Motor neuron (in vitro differentiated cells): Measurements from ENCODE around the gene SST. TPM values are rescaled to one million over a fixed set of nuclear protein-coding genes. Genes with fewer than 3 reads are reported as not detected.

Source experiments
- ATAC-seq, 8 experiments: fragments of 200-7000 bp; cut with Tn5 transposase; replicated peaks in 6 of 8; 2 replicates each; pipeline ENCODE4 v1.8.0; 2021; ENCODE audit warnings: mild to moderate bottlenecking in 8 of 8, moderate library complexity in 8 of 8
- H3K27ac ChIP-seq, 2 donors: fragments of 250-450 bp; sonication (Bioruptor Pico); 2 replicates each; pipeline ENCODE4 v1.9.0; 2021; ENCODE audit warnings: antibody characterized with exemption in 2 of 2, mild to moderate bottlenecking in 2 of 2, moderate library complexity in 1 of 2
- H3K4me1 ChIP-seq, 2 donors: fragments of 250-450 bp; sonication (Bioruptor Pico); replicated peaks in 1 of 2; 2 replicates each; pipeline ENCODE4 v1.6.1; 2021; ENCODE audit warnings: antibody characterized with exemption in 2 of 2, mild to moderate bottlenecking in 2 of 2, moderate library complexity in 1 of 2
- H3K4me3 ChIP-seq, 5 donors: fragments of 250-450 bp; sonication (Bioruptor Pico); 2 replicates each; pipeline ENCODE4 v1.9.0; 2021; ENCODE audit warnings: antibody characterized with exemption in 5 of 5, mild to moderate bottlenecking in 5 of 5, moderate library complexity in 4 of 5
- WGBS, 10 experiments: fragments of 450-650 bp; shearing (Covaris generic); methylation state at CpG; one replicate each; pipeline ENCODE4 v1.0.0; 2022; 5-methylcytosine and 5-hydroxymethylcytosine counted together
- in situ Hi-C, 9 experiments: fragments of 400-800 bp; cut with MboI; loops; one replicate each; pipeline ENCODE4 v1.15.0; 2021; ENCODE audit warnings: low sequenced_read_pairs in 9 of 9, low pct_unique_long_range_greater_than_20kb in 2 of 9; ENCODE audit not compliant: unreplicated experiment in 9 of 9
- total RNA-seq, 8 experiments: library from RNA; unstranded; fragments of 300-600 nt; gene quantifications; 2 replicates each; pipeline versions ENCODE4 v1.2.3 to v1.2.4, GENCODE V29; 2022

The SST gene
- total RNA-seq: 10 to 100 TPM in 4 of 8 experiments, 1 to 10 TPM in 1, not detected in 3; 3.6 to 21.2 (median 17.4) TPM

GRCh38 chr3:187669675-187670504 lies at the start of gene SST:
Gene SST (minus strand): TSS chr3:187670394. CDS start chr3:187670291, 103 bp downstream.
- H3K4me1 ChIP-seq: peaks cover 0 to 6% of the 10 kb centered on the region in 2 donors
- WGBS, 10 experiments: 0 to 26% (median 5%) methylated on average over 2 to 24 of the region's 46 CpGs; no CpG with 5 or more reads in 1 of the 10 experiments
- peak within 1 kb of the TSS; percentile 23 to 31 (median 25) for H3K4me3 ChIP-seq
- H3K27ac ChIP-seq: no peak within 1 kb of the TSS
- ATAC-seq: peak; percentile 66 to 96 (median 93)
- in situ Hi-C loops: loop anchor here in 2 of 9 experiments (10.0 kb wide), 3 partner anchors 45 to 455 kb away; no protein-coding TSS in a partner anchor

DNA sequence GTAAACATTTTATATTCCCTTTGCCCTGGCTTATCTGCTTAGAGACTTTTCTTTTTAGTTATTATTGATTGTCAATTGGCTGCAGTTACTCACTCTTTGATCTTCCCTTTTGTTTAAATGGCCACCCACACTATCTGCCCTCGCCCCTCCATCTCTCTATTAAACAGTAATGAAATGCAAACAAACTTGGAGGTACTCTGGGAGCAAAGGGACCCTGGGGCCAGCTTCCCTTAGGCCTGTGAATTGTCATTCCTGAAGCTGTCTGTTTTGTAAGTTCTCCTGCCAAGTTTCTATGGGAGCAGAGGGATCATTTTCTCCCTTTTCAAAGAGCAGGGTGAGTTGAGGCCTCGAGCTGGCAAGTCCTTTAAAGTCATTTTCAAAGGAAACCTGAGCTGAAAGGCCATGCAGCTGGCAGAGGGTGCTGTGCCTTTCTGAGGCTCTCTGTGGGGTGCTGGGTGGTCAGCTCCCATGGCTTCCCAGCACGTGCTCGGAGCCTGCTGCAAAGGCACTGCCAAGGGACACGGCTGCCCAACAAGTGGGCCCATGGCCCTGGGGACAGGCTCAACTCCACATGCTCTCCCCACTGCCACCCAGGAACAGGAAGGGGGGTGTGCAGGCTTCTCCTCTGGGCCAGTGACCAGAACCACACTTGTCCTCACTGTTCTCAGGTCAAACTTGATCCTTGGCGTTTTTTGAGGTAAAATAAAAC lies 49.6 kb upstream of the SST start:
- WGBS, 10 experiments: 17 to 59% (median 44%) methylated on average over 1 to 5 of the region's 6 CpGs; no CpG with 5 or more reads in 3 of the 10 experiments
- Histone ChIP-seq H3K27ac (no peak overlapping the region), H3K4me1 (no peaks in the 10 kb centered on the region), H3K4me3 (no peak overlapping the region)
- ATAC-seq: peak in 4 of 8 experiments; percentile 16 to 92 (median 41)
- in situ Hi-C loops: no loop called here

DNA sequence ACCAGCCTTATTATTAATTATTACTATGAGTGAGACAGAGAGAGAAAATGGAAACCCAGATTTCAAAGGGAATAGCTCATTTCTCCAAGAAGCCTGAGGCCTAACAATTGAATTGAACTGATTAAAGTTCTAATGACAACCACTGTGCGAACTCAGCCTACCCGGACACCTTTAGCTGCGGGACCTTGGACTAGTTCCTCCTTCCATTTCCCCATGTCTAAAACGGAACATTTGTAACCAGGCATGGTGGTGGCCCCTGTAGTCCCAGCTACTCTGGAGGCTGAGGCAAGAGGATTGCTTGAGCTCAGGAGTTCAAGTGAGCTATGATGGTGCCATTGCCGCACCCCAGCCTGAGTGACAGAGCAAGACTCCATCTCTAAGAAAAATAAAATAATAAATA lies 48.6 kb upstream of the SST start:
- 83 to 100% (median 93%) methylated on average over 1 to 5 of the region's 5 CpGs; no CpG with 5 or more reads in 2 of the 10 experiments for WGBS, 10 experiments
- no peak overlapping the region for H3K27ac ChIP-seq
- no peak overlapping the region for H3K4me3 ChIP-seq
- no peak for ATAC-seq
- H3K4me1 ChIP-seq: no peaks in the 10 kb centered on the region
- in situ Hi-C loops: no loop called here

GRCh38 chr3:187717572-187717971 lies 47.4 kb upstream of the SST start:
- no peak overlapping the region for H3K27ac ChIP-seq
- H3K4me1 ChIP-seq: no peaks in the 10 kb centered on the region
- no peak overlapping the region for H3K4me3 ChIP-seq
- ATAC-seq: peak in 1 of 8 experiments; percentile 5
- 0 to 80% (median 0%) methylated on average over 1 of the region's 1 CpG; no CpG with 5 or more reads in 7 of the 10 experiments for WGBS, 10 experiments
- in situ Hi-C loops: no loop called here

GRCh38 chr3:187714404-187714979 lies 44.3 kb upstream of the SST start:
- WGBS, 10 experiments: 0 to 15% (median 7%) methylated on average over 1 to 4 of the region's 4 CpGs

GRCh38 chr3:187713504-187713903 lies 43.3 kb upstream of the SST start:
- Histone ChIP-seq H3K4me3 (no peak overlapping the region), H3K4me1 (no peaks in the 10 kb centered on the region), H3K27ac (no peak overlapping the region)
- peak in 3 of 8 experiments; percentile 76 to 89 (median 89) for ATAC-seq
- 20 to 92% (median 80%) methylated on average over 1 to 2 of the region's 2 CpGs; no CpG with 5 or more reads in 3 of the 10 experiments for WGBS, 10 experiments
- in situ Hi-C loops: no loop called here

More at GRCh38 chr3:187714404-187714979, 44.3 kb upstream of the SST start:
- no peak overlapping the region for H3K27ac ChIP-seq
- in situ Hi-C loops: no loop called here
- no peak overlapping the region for H3K4me3 ChIP-seq
- peak; percentile 52 to 90 (median 74) for ATAC-seq
- H3K4me1 ChIP-seq: no peaks in the 10 kb centered on the region

GRCh38 chr3:187709155-187709554 lies 39.0 kb upstream of the SST start:
- H3K4me1 ChIP-seq: no peaks in the 10 kb centered on the region
- no peak overlapping the region for H3K4me3 ChIP-seq
- 0 to 77% (median 65%) methylated on average over 1 to 4 of the region's 4 CpGs; no CpG with 5 or more reads in 3 of the 10 experiments for WGBS, 10 experiments
- H3K27ac ChIP-seq: no peak overlapping the region
- in situ Hi-C loops: no loop called here
- ATAC-seq: no peak

DNA sequence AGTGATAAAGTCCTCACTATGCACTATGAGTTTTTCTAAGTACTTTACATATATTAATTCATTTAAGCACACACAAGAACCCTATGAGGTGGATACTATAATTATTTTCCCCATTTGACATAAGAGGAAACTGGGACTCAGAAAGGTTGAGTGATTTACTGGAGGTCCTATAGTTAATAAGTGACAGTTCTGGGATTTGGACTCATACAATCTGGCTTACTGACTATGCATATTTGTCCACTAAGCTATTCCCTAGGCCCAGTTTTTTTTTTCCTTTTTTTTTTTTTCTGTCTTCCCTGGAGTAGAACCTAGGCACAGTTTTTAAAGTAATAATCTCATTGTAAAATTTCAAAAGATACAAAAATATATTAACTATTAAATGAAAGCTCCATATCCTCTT lies 38.5 kb upstream of the SST start:
- Histone ChIP-seq H3K4me1 (no peaks in the 10 kb centered on the region), H3K4me3 (no peak overlapping the region), H3K27ac (no peak overlapping the region)
- no peak for ATAC-seq
- in situ Hi-C loops: no loop called here

GRCh38 chr3:187706971-187707370 lies 36.8 kb upstream of the SST start:
- H3K27ac ChIP-seq: no peak overlapping the region
- H3K4me3 ChIP-seq: no peak overlapping the region
- H3K4me1 ChIP-seq: no peaks in the 10 kb centered on the region
- 49 to 100% (median 82%) methylated on average over 1 to 2 of the region's 2 CpGs; no CpG with 5 or more reads in 1 of the 10 experiments for WGBS, 10 experiments
- in situ Hi-C loops: no loop called here
- no peak for ATAC-seq

- no peak overlapping the region for H3K27ac ChIP-seq
- H3K4me3 ChIP-seq: no peak overlapping the region
- peak in 7 of 8 experiments; percentile 49 to 84 (median 73) for ATAC-seq
- H3K4me1 ChIP-seq: no peaks in the 10 kb centered on the region
- in situ Hi-C loops: no loop called here
Observed at GRCh38 chr3:187705164-187705563, 35.0 kb upstream of the SST start.

GRCh38 chr3:187702507-187703033 lies 32.4 kb upstream of the SST start, which contains the start of gene RTP2:
Gene RTP2 (minus strand): TSS chr3:187702557. CDS start chr3:187702128, 429 bp downstream.
- ATAC-seq: peak in 2 of 8 experiments; percentile 55 to 85
- WGBS, 10 experiments: 20 to 100% (median 42%) methylated on average over 1 to 4 of the region's 4 CpGs; no CpG with 5 or more reads in 1 of the 10 experiments

GRCh38 chr3:187700249-187700648 lies 30.1 kb upstream of the SST start:
- in situ Hi-C loops: no loop called here
- Histone ChIP-seq H3K4me3 (no peak overlapping the region), H3K4me1 (no peaks in the 10 kb centered on the region), H3K27ac (no peak overlapping the region)
- ATAC-seq: no peak
- 0 to 75% (median 71%) methylated on average over 1 to 2 of the region's 2 CpGs; no CpG with 5 or more reads in 7 of the 10 experiments for WGBS, 10 experiments

More at GRCh38 chr3:187702507-187703033, 32.4 kb upstream of the SST start, which contains the start of gene RTP2:
- Histone ChIP-seq H3K27ac (no peak within 1 kb of the TSS), H3K4me3 (no peak within 1 kb of the TSS), H3K4me1 (no peaks in the 10 kb centered on the region)
- in situ Hi-C loops: no loop called here
